Measurements from ENCODE around the gene TEX14.
"Not testable (repeated sequence)": the region's sequence is repeated elsewhere in the genome, so short reads cannot be mapped to it uniquely, and the experiment has no call there.

TEX14 gene

DNA sequence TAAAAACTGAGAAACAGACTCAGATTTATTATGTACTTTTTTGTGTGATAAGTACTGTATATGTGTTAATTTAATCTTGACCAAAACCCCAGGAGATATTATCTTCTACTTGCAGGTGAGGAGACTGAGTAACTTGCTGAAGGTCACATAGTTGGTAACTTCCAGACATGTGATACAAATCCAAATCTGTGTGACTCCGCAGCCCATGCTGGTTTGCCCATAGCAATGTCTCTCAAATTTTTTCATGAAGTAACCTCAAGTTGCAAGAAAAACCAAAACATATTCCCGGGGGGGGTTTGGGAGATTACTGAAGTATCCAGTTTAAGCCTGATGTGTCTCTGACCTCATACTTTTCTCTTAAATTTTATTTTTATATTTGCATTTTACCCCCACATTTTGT, 3.3 kb downstream of the TEX14 start:
- DNase-seq (ENCODE audit: low spot score) = no peak

DNA sequence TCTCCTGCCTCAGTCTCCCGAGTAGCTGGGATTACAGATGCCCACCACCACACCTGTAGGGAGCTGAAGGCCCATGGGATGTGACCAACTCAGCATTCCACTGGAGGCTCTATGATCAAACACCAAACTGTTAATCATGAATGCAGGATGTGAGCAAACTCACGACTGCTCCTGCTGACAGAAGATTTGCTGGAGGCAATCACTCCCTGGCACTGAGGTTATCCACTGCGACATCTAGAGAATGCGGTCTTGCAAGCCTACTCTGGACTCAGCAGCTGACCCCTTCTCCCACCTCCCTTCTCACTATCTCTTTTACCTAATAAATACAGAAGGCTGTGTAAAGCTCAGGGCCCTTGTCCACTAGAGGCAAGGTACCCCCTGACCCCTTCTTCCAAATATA, 4.9 kb downstream of the TEX14 start:
- no peak for DNase-seq (ENCODE audit: low spot score)

GRCh38 chr17:58684462-58684861, 7.4 kb downstream of the TEX14 start:
- not testable (repeated sequence) for DNase-seq (ENCODE audit: low spot score)

DNA sequence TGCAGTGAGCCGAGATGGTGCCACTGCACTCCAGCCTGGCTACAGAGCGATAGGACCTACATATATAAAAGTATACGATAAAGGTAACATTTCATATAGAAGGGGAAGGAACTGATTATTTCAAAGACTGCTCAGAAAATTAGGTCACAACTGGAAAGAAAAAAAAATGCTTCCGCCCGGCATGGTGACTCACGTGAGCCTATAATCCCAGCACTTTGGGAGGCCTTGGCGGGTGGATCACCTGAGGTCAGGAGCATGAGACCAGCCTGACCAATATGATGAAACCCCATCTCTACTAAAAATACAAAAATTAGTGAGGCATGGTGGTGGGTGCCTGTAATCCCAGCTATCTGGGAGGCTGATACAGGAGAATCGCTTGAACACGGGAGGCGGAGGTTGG, 7.8 kb downstream of the TEX14 start:
- no peak for DNase-seq (ENCODE audit: low spot score)

- DNase-seq (ENCODE audit: low spot score) = no peak
These were observed 11.8 kb downstream of the TEX14 start for GRCh38 chr17:58680038-58680369.

DNA sequence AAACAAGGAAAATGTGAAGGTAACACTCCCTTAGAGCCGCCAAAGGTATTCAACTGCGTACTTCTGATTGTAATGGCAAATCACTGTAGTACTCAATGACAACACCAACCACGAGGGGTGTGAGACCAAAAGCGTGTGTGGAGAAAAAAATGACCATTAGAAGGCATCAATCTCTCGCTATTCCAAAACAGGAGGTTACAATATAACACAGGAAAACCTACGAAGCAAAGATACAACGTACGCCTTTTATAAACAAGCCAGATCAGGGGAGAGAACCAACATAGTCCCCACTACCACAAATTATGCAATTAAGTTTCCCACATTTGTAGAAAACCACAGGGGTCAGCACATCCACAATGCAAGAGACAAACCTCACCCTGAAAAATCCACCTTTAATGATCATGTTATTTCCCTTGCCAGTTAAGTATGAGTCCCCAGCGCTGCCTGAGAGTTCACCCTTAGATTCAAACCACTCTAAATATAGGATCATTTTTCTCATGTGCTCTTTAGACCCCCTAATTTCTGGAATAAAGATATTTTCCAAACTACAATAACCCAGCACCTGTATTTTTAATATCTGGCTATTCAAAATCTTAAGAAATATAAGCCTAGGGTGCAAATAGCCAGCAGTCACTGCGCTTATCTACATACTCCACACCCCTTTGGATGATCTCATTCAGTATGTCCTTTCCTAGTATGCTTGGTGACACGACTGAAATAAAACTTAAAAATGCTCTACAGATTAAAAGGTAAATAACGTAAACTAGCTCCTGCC, 12.4 kb downstream of the TEX14 start:
- no peak for DNase-seq (ENCODE audit: low spot score)

DNA sequence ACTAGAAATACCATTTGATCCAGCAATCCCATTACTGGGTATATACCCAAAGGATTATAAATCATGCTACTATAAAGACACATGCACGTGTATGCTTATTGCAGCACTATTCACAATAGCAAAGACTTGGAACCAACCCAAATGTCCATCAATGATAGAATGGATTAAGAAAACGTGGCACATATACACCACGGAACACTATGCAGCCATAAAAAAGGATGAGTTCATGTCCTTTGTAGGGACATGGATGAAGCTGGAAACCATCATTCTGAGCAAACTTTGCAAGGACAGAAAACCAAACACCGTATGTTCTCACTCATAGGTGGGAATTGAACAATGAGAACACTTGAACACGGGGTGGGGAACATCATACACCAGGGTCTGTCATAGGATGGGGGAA, 13.6 kb downstream of the TEX14 start:
- not testable (repeated sequence) for DNase-seq (ENCODE audit: low spot score)

DNA sequence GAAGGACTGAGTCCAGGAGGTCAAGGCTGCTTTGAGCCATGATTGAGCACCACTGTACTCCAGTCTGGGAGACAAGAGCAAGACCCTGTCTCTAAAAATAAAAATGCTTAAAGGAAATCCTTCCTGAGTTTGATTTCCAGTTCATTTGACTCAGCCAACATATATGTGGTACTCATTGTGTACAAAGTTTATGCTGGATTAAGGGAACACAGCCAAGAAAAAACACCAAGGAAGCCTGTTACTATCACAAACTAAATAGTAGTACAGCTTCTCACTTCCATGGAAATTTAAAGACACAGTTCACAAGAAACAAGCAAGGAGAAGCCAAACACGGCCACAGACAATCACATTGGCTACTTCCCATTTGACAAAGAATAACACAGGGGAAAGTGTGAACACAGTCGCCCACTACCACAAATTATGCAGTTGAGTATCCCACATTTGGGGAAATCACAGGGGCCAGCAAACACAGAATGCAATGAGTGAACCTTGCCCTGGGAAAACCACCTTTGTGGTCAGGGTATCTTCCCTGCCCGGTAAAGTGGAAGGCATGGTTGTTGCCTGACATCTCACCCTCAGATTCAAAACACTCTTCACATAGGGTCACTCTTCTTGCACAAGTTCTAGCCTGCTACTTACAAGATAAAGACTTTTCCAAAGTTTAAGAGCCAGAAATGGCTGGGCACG, 14.5 kb downstream of the TEX14 start:
- DNase-seq (ENCODE audit: low spot score) = no peak

DNA sequence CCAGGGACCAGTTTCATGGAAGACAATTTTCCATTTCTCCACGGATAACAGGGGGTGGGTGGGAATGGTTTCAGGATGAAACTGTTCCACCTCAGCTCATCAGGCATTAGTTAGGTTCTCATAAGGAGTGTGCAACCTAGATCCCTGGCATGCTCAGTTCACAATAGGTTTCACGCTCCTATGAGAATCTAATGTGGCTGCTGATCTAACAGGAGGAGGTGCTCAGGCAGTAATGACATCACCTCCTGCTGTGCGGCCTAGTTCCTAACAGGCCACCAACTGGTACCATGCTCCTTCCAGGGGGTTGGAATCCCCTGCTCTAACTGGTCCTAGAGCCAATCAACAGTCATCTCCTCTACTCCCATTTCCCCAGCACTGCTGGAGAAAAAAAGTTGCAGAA, 19.9 kb downstream of the TEX14 start:
- DNase-seq (ENCODE audit: low spot score) = no peak

DNA sequence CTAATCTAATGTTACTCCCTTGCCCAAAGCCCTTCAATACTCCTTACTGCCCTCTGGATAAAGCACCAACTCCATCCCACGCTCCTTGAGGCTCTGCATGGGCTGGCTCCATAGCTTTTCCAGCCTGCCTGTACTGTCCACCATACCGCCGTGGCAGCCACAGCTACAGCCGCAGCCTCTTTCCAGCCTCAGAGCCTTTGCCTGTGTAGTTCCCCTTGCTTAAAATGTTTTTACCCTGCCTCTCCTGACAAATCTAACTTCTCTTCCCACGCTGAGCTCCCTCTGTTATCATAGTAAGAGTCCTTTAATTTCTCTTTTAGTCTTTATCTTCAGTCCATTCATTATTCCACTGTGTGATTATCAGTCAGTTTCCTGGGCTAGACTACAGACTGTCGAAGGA, 22.0 kb downstream of the TEX14 start:
- no peak for DNase-seq (ENCODE audit: low spot score)

DNA sequence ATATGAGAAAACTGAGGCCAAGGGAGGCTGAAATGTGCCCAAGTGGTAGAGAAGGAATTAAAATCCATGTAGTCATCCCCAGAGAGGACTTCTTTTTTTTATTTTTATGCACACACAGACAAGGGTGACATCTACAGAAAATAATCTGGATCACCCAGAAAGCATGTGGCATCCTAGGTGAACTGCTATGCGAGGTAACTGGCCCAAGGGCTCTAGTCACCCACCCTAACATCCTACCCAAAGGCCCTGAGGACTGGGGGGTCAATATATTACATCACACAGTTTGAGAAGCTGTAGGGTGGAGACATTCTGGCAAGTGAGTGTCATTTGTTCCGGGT, 23.3 kb downstream of the TEX14 start:
- DNase-seq (ENCODE audit: low spot score) = no peak

DNA sequence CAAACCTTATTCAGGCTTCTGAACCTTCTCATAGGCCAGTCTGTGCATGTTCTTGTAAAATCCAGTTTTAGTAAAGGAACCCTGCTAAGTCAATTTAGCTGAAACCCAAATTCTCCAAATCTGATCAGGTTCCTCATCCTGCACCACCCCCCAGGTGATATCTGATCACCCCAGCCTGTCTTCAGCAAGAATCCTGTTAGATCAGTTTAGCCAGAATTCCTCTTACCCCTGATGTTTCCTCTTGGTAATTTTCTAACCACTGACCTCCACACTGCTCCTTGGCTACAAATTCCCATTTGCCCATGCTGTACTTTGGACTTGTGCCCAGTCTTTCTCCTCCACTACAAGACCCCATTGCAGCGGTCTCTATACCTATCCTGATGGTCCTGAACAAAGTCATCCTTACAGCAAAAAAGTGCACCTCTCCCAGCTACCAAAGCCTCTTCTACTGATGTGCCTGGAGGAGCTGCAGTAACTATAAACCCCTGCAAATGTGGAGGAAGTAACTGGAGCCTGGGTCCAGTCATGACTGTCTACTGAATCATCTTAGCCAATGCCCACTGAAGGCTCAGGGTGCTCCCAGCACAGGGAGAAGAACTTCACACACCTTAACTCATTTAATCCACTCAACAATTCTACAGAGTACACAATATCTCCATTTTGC, 23.8 kb downstream of the TEX14 start:
- DNase-seq (ENCODE audit: low spot score) = no peak

GRCh38 chr17:58666858-58667267, 25.0 kb downstream of the TEX14 start:
- no peak for DNase-seq (ENCODE audit: low spot score)

DNA sequence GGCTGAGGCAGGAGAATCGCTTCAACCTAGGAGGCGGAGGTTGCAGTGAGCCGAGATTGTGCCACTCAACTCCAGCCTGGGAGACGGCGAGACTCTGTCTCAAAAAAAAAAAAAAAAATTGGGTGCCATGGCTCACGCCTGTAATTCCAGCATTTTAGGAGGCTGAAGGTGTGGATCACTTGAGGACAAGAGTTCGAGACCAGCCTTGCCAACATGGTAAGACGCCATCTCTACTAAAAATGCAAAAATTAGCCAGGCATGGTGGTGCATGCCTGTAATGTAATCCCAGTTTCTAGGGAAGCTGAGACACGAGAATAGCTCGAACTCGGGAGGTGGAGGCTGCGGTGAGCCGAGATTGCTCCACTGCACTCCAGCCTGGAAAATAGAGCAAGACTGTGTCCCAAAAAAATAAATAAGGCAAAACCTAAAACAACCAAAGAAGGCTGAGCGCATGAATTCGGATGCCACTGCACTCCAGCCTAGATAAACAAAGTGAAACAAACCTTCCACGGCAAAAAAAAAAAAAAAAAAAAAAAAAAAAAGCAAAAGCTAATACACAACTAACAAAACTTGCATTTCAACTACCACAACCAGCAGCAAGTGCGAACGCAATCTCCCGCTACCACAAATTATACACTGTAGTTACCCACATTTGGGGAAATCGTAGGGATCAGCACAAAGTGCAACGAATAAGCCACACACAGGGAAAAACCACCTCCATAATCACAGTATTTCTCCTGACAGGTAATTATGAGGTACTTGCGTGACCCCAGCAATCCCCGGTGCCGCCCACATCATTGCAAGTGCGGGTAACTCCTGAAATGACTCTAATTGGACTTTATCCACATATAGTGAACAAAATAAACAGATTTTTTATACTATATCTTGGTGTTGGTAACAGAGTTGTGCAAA, 25.6 kb downstream of the TEX14 start:
- no peak for DNase-seq (ENCODE audit: low spot score)

GRCh38 chr17:58664302-58664701, 27.5 kb downstream of the TEX14 start:
- no peak for DNase-seq (ENCODE audit: low spot score)

DNA sequence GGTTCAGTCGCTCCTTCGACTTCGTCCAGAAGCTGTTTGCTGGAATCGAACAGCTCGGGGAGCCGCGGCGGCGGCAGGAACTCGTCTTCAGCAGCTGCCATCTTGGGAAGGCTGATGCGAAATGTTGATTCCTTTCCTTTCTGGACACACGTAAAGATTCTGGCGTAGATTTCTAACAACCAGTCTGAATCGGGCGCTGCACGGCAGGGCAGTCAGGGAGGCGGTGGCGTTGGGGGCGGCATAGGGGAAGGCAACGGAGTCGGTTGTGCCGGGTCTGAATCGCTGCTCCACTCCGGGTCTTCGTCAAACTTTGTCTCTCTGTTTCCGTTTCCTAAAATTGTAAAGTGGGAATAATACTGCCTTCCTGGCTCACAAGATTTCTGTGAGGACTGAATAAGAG, 30.3 kb downstream of the TEX14 start:
- no peak for DNase-seq (ENCODE audit: low spot score)

DNA sequence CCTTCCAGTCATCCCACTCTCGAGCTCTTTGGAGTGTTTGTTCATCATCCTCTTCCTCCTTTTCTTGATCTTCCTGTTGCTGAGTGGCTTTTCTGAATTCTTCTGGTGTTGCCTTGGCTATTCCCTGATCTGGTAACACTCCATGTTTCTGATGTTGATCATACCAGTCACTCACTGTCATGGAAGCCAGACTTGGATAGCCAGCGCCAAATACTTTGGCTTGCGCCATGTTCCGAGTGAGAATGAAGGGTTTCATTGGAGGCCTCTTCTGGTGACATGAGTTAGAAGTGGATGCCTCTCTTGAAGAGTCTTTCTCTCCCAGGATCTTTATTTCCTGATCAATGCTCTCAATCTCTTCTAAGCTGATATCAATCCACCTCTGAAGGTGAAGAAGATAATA, 31.2 kb downstream of the TEX14 start:
- no peak for DNase-seq (ENCODE audit: low spot score)

GRCh38 chr17:58659714-58660084, 32.1 kb downstream of the TEX14 start:
- not testable (repeated sequence) for DNase-seq (ENCODE audit: low spot score)

- DNase-seq (ENCODE audit: low spot score) = peak; percentile 91
These were observed 32.8 kb downstream of the TEX14 start for GRCh38 chr17:58658804-58659713.

- DNase-seq (ENCODE audit: low spot score) = not testable (repeated sequence)
These were observed 33.7 kb downstream of the TEX14 start for GRCh38 chr17:58657962-58658803.
